Left ventricle myocardium superior (tissue), 1 donor: ENCODE results near the gene RAC3. TPM values are rescaled to one million over a fixed set of nuclear protein-coding genes. Genes with fewer than 3 reads are reported as not detected.

Experiments used
- ATAC-seq: fragments of 200-7000 bp; cut with Tn5 transposase; one replicate; pipeline ENCODE4 v1.9.1; 2020; ENCODE audit warnings: mild to moderate bottlenecking, moderate library complexity
- DNase-seq: peaks from one replicate; pipeline ENCODE4 v3.0.0-alpha.2; 2020
- intact Hi-C: fragments of 100-400 bp; cut with micrococcal nuclease; formaldehyde crosslinking; loops from one replicate; pipeline ENCODE4 v1.11.0; 2022
- total RNA-seq: library from RNA; stranded (reverse); fragmentation: NEBNext Ultra II Directional; extraction: Animal tissue kit (Norgen Biotek cat#: 25700); gene quantifications from one replicate; pipeline ENCODE4 v1.2.1, GENCODE V29; 2021
- donor health status: DM: no; HTN: yes; CAD: no; lungs with severe emphysema.

Gene RAC3
- total RNA-seq, 1 donor from 2014 or later, result 1.8 TPM

DNA sequence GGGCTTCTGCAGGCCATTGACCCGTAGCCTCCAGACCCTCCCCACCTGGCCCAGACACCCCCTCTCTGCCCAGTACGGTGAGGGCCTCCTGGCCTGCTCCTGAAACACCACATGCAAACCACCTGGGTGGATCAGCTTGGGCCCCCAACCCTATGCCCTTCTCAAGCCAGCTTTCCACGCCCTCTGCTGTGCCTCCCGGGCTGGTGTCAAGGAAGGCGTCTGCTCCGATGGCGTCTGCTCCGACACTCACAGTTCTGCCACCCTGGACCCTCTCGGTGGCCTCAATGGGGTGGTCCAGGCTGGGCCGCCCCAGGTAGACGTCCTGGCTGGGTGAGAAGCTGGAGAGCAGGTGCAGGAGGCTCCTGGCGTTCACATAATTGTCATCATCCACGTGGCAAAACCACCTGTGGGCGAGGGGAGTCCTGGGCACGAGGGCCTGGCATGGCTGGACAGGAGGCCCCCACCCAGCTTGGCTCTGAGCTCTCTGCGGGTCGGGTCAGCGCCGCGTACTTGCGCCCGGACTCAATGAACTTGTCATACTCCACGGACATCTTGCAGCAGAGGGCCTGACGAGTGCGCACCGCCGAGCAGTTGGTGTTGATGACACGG, 18.8 kb downstream of the RAC3 start:
- intact Hi-C loops, result no loop called here
- ATAC-seq (no peak), DNase-seq (peak; percentile 22)

DNA sequence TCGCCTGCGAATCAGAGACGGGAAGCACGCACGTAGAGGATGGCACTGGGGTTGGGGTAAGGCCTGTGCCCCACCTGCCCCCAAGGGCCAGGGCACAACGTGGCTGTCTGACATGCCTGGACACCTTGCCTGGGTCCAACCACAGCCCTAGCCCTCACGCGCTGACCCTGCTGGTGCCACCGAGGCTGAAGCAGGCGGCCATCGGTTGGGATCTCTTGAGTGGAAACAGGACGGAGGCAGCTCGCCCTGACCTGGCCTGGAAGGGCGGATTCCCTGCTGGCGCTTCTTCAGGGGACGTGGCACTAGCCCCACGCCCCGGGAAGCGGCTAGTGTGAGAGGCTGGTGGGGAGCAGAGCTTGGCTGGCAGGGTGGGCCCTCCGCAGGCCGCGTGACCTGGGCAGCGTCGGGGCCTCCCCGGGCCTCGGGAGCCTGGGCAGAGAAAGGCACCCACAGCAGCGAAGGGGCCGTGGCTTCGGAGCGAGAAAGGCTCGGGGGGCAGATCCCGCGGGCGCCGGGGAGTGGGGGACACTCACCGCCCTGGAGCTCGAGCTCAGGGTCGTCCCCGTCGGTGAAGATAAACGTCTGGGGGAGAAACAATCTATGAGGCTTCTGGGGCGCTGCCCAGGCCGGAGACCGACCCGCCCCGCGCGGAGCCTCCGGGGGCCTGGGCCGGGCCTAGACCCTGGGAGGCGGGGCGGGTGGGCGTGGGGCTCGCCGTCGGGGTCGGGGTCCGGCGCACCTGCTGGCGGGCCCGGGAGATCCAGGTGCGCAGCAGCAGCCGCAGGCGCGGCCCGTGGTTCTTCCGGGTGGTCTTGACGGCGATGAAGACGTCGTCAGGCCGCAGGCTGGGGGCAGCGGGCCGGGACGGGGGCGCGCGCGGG, 19.5 kb downstream of the RAC3 start:
- intact Hi-C loops, result no loop called here
- DNase-seq, result peak; percentile 44
- peak; percentile 12 for ATAC-seq

DNA sequence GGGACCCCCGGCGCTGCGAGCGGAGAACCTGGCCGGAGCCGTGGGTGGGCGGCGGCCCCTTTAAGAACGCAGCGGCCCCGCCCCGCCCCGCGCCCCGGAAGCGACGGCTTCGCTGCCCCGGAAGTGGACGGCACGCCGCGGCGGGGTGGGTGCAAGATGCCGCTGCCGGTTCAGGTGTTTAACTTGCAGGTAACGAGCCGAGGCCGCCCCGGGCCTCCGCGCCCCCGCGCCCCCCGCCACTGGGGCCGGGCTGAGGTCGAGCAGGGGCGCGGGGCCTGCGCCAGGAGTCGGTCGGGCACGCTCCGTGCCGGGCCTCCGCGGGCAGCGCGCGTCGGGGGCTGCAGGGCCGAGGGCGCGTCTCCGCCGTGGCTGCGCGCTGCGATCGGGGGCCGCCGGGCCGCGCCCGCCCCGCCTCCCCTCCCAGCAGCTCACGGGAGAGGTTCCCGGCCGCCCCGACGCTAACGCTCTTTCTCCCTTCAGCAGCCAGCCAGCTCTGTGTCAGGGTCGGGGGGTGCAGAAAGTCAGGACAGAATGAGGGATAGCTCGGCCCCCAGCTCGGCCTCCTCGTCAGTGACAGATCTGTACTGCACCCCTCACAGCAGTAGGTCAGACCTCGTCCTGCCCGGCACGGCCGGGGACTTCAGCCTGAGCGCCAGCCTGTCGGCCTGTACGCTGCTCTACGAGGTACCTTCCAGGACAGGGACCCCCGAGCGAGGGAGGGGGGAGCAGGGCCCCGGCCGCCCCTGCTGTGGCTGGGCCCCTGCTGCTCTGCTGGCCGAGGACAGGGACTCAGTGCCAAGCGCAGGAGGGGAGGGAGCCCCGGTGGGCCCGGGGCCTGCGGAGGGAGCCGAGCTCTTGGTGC, 20.5 kb downstream of the RAC3 start, which contains the start of the genes GPS1 and RFNG:
Gene GPS1 (plus strand): TSS at position 123 of the 862 bp plus-strand sequence. CDS start 34 bp downstream, at position 157.
Gene RFNG (minus strand): TSS at position 36 of the 862 bp plus-strand sequence. CDS start 45 bp downstream, outside the sequence.
- peak; percentile 76 for ATAC-seq
- intact Hi-C loops, result no loop called here
- peak; percentile 89 for DNase-seq

DNA sequence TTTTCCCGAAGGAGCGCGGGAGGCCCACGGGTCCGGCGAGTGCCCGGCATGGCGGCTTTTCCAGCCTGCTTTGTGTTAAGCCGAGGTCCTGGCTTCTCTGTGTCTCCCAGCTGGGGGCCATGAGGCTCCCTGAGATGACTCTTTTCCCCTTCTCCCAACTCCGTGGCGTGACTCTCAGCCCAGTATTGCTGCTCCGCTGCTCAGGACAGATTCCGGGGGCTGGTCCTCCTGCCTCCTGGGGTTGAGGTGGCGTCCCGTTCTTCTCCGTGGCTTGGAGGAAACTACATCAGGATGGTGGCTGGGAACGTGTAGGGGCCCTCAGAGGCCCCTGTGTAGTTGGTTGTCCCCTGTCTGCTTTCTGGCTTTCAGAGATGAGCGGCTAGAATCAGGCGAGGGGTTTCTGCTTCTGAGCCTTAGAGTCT, 21.2 kb downstream of the RAC3 start:
- intact Hi-C loops, result no loop called here
- no peak for ATAC-seq
- no peak for DNase-seq

DNA sequence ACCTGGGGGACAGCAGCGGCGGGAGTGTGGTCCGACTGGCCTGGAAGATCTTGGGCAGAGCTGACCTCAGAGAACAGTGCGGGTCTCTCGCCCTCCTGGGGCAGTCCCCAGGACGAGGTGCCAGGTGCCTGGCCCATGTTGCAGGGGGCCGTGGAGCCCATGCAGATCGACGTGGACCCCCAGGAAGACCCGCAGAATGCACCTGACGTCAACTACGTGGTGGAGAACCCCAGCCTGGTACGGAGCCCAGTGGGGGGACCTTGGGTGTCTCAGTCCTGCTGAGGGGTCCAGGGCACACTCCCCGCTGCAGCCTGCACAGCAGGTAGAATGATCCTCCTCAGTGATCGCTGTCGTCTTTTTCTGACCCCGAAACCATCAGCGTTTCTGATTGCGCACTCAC, 21.7 kb downstream of the RAC3 start:
- ATAC-seq (no peak), DNase-seq (no peak)
- intact Hi-C loops, result no loop called here

DNA sequence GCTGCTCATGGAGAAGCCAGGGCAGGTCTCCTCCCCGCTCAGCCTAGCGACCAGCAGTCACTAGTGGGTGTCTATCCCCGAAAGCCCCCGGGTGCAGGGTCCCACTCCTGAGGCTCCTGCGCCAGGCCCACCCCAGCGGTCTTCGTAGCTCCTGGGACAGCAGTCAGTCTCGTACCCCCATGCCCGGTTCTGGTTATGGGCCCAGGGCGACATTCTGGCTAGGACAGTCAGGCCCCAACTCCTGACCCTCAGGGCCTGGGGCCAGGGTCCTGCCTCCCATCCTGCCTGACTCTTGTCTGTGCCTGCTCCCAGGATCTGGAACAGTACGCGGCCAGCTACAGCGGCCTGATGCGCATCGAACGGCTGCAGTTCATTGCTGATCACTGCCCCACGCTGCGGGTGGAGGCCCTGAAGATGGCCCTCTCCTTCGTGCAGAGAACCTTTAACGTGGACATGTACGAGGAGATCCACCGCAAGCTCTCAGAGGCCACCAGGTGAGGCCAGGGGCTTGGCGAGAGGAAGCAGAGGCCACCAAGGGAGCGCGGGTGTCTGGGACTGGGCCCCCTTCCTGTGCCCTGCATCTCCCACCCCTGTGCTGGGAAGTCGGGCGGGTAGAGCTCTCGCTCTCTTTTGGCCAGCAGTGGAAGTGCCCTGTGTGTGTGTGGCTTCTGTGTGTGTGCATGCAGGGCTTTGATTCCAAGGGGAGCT, 22.2 kb downstream of the RAC3 start:
- ATAC-seq (no peak), DNase-seq (peak; percentile 25)
- intact Hi-C loops, result no loop called here

DNA sequence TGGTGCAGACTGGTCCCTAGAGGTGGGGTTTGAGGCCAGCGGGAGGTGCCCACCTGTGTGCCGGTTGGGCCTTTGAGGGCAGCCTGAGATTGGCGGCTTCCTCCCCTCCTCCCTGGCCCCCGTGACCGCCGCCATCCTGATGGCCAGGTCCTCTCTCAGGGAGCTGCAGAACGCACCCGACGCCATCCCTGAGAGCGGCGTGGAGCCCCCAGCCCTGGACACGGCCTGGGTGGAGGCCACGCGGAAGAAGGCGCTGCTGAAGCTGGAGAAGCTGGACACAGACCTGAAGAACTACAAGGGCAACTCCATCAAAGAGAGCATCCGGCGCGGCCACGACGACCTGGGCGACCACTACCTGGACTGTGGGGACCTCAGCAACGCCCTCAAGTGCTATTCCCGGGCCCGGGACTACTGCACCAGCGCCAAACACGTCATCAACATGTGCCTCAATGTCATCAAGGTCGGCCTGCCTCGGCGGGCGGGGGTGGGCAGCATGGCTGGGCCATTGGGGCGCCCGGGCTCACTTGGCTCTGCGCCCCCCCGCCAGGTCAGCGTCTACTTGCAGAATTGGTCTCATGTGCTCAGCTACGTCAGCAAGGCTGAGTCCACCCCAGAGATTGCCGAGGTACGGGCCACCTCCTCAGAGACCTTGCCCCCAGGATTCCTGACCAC, 23.0 kb downstream of the RAC3 start:
- ATAC-seq (no peak), DNase-seq (peak; percentile 29)
- intact Hi-C loops, result no loop called here

DNA sequence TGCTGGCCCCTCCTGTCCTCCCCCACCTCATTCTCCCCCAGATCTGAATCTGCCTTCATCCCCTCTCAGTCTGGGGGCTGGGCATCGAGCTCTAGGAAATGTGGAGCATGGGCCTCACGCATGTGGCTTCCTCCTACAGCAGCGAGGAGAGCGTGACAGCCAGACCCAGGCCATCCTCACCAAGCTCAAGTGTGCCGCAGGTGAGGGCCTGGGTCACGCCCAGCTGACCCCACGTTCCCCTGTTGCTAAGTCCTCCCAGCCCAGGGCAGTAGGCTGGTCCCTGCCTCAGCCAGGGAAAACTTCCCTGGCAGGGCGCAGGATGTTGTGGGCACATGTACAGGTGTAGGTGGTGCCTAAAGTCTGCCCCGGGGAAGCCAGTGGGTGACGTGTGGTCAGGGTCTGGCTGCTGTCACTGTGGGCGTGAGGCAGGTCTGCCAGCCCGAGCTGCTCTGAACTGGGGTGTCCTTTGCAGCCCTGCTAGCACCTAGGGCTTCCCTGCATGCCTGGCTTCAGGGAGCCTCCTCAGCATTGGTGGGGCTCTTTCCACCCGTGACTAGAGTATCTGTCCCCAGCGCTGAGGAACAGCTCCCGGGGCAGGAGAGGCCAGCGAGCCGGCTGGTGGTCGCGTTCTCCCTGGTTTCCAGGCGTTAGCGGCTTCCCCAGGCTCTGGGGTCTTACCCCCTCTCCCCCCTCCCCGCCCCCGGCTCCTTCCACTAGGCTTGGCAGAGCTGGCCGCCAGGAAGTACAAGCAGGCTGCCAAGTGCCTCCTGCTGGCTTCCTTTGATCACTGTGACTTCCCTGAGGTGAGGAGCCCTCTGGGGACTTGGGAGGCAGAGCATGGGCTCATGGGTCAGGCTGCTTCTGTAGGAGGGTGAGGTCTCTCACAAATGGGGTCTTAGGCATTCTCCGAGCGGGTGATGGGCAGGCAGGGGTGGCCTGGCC, 23.8 kb downstream of the RAC3 start:
- no peak for ATAC-seq
- intact Hi-C loops, result no loop called here
- peak; percentile 21 for DNase-seq

DNA sequence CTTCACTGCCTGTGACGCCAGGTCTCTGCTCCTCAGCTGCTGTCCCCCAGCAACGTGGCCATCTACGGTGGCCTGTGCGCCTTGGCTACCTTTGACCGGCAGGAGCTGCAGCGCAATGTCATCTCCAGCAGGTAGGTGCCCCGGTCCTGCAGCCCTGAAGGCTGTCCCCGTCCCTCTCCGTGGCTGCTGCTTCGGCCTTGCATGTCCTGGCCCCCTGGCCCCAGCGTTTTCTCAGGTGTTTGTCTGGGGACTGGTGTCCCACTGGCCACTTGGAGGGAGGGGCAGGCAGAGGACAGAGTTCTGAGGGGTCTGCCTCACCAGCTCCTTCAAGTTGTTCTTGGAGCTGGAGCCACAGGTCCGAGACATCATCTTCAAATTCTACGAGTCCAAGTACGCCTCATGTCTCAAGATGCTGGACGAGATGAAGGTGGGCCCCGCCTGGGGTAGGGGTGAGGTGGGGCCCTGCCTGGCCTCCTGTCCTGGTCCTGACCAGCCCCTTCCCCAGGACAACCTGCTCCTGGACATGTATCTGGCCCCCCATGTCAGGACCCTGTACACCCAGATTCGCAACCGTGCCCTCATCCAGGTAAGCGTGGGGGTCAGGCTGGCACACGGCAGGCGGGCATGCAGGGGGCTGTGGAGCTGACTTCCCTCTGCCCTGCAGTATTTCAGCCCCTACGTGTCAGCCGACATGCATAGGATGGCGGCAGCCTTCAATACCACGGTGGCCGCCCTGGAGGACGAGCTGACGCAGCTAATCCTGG, 24.7 kb downstream of the RAC3 start:
- intact Hi-C loops, result no loop called here
- ATAC-seq (no peak), DNase-seq (peak; percentile 21)

DNA sequence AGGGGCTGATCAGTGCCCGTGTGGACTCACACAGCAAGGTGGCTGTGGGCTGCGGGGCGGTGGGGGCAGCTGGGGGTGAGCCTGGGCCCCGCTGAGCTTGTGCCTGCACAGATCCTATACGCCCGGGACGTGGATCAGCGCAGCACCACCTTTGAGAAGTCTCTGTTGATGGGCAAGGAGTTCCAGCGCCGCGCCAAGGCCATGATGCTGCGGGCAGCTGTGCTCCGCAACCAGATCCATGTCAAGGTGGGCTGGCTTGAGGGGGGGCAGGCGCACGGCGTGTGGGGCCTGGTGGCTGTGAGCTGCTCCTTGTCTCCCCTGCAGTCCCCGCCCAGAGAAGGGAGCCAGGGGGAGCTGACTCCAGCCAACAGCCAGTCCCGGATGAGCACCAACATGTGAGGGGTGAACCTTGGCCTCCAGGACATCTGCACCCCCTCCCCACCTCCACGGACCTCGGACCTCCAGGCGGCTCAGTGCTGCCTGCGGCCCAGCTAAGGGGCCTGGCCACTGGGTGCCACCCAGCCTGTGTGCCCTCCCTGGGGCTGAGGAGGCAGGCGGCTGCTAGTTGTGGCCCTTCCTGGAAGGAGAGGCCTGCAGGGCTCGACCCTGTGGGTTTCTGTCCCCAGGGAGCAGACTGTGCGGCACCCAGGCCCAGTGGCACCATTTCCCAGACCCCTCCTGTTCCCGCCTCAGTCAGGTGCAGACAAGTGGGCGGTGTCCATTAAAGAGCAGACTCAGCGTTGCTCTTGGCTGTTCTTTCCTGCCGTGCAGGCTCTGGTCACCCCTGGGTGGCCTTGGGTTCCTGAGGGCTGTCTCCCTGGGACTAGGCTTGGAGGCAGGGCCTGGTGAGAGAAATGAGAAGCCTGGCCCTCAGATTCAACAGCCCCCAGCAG, 25.5 kb downstream of the RAC3 start:
- ATAC-seq, result no peak
- peak; percentile 33 for DNase-seq
- intact Hi-C loops, result no loop called here

DNA sequence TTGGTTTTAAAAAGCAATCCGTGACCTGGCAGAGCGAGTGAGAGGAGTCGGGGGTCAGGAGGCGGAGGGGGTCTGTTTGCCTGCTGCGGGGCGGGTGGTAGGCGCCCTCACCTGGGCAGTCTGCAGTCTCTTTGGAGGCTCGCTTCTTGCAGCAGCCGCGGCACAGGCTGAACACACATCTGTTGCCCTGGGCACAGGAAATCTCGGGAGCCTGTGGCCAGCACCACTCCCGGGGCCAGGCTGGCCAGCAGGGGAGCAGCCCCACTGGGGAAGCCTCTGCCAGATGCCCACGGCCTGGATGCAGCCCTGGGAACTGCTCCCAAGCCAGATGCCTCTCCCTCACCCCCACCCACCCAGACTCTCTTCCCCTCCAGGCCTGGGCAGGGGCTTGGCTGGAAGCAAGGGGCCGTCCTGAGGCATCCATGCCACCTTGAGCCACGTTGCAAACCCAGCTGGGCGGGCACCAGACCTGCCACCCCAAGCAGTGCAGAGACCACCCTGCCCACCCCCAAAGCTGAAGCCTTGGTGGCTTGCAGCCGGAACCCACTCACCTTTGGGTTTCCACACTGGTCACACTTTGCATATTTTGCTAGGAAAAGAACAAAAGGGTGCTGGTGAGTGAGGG, 26.9 kb downstream of the RAC3 start:
- DNase-seq (peak; percentile 23), ATAC-seq (no peak)
- intact Hi-C loops, result no loop called here

DNA sequence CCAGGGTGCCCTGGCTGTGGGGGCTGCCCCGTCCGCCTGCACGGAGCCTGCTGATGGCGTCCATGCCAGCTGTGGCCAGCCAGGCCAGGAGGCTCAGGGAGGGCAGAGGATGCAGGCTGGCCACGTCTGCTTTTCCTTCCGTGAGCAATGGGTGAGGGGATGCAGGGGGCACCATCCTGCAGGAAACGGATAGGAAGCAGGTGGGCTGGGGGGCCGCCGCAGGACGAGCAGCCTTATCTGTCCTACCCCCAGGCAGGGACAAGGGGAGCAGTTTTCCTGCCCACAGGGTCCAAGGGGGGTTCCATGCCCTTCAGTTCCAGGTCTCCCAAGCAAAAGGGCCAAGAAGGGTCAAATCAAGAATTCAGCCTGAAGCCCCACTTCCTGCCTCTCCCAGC, 27.4 kb downstream of the RAC3 start:
- DNase-seq (peak; percentile 16), ATAC-seq (no peak)
- intact Hi-C loops, result no loop called here

DNA sequence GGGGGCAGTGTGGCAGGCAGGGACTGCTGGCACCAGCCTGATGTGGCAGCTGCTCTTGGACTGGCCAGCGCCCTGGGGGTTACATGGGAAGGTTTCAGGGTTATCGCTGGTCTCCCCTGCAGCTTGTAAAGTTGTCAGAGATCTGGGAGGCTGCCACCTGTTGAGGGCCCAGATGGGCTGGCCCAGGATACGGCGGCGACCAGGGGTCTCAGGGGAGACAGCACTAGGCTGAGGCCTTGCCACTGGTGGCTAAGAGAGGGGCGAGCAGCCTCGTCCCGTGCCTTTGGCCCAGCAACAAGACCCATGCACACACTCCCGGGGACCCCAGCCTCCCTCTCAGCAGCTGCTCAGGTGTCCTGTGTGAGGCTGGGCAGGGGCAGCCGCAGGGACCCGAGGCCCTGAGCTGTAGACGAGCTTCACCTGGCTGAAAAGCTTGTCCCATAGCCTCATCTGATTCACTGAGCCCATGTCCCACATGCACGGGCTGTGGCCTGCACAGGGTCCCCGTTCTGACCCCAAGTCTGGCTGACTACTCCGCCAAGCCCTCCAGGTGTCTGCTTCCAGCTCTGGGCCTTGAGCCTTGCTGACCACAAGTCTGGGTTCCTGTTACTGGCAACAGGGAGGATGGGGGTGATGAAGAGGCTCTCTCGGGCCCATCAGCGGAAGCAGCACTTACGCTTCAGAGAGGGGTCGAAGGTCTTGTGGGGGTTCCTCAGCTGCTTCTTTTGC, 28.0 kb downstream of the RAC3 start:
- intact Hi-C loops, result no loop called here
- no peak for ATAC-seq
- peak; percentile 24 for DNase-seq

DNA sequence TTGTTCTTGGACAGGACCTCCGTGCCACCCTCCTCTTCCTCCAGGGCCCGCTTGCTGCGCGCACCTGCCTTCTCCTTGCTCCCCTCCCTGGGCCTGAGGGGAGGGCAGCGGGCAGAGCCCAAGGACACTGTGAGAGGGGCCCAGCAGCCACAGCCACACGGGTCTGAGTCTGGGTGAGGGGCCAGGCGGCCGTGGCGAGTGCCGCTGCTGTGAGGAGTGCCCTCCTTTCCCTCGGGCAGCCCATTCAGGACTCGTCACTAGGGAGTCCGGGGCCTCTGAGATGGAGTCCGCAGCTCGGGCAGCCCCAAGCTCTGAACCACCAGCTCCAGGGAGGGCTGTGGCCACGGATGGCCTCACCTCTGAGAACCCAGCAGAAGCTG, 28.5 kb downstream of the RAC3 start:
- ATAC-seq, result no peak
- peak; percentile 22 for DNase-seq
- intact Hi-C loops, result no loop called here

DNA sequence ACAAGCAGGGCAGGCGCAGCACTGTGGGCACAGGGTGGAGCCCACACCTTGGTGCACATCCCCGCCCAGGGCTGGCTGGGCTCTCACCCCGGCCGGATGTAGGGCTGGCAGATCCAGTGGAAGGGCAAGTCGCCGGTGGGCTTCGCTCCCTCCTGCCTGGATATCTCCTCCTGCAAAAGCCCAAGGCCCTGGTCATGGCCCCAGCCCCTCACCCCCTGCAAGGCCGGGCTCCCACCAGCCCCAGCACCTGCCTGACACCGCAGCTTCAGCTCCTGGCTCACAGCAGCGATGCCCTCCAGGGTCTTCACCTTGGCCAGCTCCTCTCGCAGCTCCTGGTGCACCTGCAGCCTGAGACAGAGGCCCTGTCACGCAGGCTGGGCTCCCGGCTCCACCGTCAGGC, 29.1 kb downstream of the RAC3 start:
- no peak for ATAC-seq
- intact Hi-C loops, result no loop called here

More for the DNA sequence above, 29.1 kb downstream of the RAC3 start:
- peak; percentile 26 for DNase-seq
